ENCODE data around the gene CCSER1. TPM values are rescaled to one million over a fixed set of nuclear protein-coding genes. Genes with fewer than 3 reads are reported as not detected.
"Not testable (repeated sequence)": the region's sequence is repeated elsewhere in the genome, so short reads cannot be mapped to it uniquely, and the experiment has no call there.

The CCSER1 gene
- total RNA-seq, 2 experiments from 2014 or later, result not detected

GRCh38 chr4:91373546-91373945 lies 1246.4 kb downstream of the CCSER1 start:
- ATAC-seq, result no peak
- H3K36me3 Mint-ChIP-seq (ENCODE audit: low read depth), result no peaks in the 10 kb centered on the region
- ChIA-PET CTCF (no interaction called here), POLR2A (no interaction called here)
- no peaks in the 10 kb centered on the region for H3K4me1 Mint-ChIP-seq (ENCODE audit: low read depth)
- H3K9me3 Mint-ChIP-seq (ENCODE audit: insufficient read depth), result peaks cover 6% of the 10 kb centered on the region
- DNase-seq, result no peak
- H3K27me3 Mint-ChIP-seq (ENCODE audit: low read depth), result no peaks in the 10 kb centered on the region
- H3K27ac Mint-ChIP-seq, result no peak overlapping the region
- no peak overlapping the region for H3K4me3 Mint-ChIP-seq

GRCh38 chr4:91405431-91405830 lies 1278.2 kb downstream of the CCSER1 start:
- POLR2A ChIA-PET; CTCF ChIA-PET; H3K9me3 Mint-ChIP-seq (ENCODE audit: insufficient read depth); ATAC-seq; H3K36me3 Mint-ChIP-seq (ENCODE audit: low read depth); H3K4me3 Mint-ChIP-seq; H3K27ac Mint-ChIP-seq; H3K27me3 Mint-ChIP-seq (ENCODE audit: low read depth); H3K4me1 Mint-ChIP-seq (ENCODE audit: low read depth); DNase-seq: not testable (repeated sequence)

- H3K27ac Mint-ChIP-seq, result no peak overlapping the region
- H3K4me3 Mint-ChIP-seq, result no peak overlapping the region
- no peak for DNase-seq
- no peaks in the 10 kb centered on the region for H3K27me3 Mint-ChIP-seq (ENCODE audit: low read depth)
- H3K4me1 Mint-ChIP-seq (ENCODE audit: low read depth), result no peaks in the 10 kb centered on the region
- no peak for ATAC-seq
- no peaks in the 10 kb centered on the region for H3K36me3 Mint-ChIP-seq (ENCODE audit: low read depth)
- ChIA-PET POLR2A (no interaction called here), CTCF (no interaction called here)
- peaks cover 16% of the 10 kb centered on the region for H3K9me3 Mint-ChIP-seq (ENCODE audit: insufficient read depth)
Measured at GRCh38 chr4:91422011-91422410, 1294.8 kb downstream of the CCSER1 start.

GRCh38 chr4:91426725-91427124 lies 1299.5 kb downstream of the CCSER1 start:
- DNase-seq, result no peak
- POLR2A ChIA-PET, result no interaction called here
- no peaks in the 10 kb centered on the region for H3K36me3 Mint-ChIP-seq (ENCODE audit: low read depth)
- H3K27ac Mint-ChIP-seq, result no peak overlapping the region
- H3K4me1 Mint-ChIP-seq (ENCODE audit: low read depth), result no peaks in the 10 kb centered on the region
- peaks cover 4% of the 10 kb centered on the region for H3K9me3 Mint-ChIP-seq (ENCODE audit: insufficient read depth)
- H3K4me3 Mint-ChIP-seq, result no peak overlapping the region
- no peak for ATAC-seq
- no peaks in the 10 kb centered on the region for H3K27me3 Mint-ChIP-seq (ENCODE audit: low read depth)
- CTCF ChIA-PET, result no interaction called here

- Mint-ChIP-seq H3K4me1 (ENCODE audit: low read depth) (no peaks in the 10 kb centered on the region), H3K36me3 (ENCODE audit: low read depth) (no peaks in the 10 kb centered on the region), H3K9me3 (ENCODE audit: insufficient read depth) (peaks cover 4% of the 10 kb centered on the region), H3K27ac (no peak overlapping the region), H3K27me3 (ENCODE audit: low read depth) (no peaks in the 10 kb centered on the region), H3K4me3 (no peak overlapping the region)
- ChIA-PET POLR2A (no interaction called here), CTCF (no interaction called here)
- ATAC-seq (no peak), DNase-seq (no peak)
Measured at GRCh38 chr4:91427171-91427570, 1300.0 kb downstream of the CCSER1 start.

- ChIA-PET CTCF (no interaction called here), POLR2A (no interaction called here)
- H3K36me3 Mint-ChIP-seq (ENCODE audit: low read depth), result no peaks in the 10 kb centered on the region
Measured at GRCh38 chr4:91434631-91435030, 1307.4 kb downstream of the CCSER1 start.

GRCh38 chr4:91436556-91436955 lies 1309.4 kb downstream of the CCSER1 start:
- Mint-ChIP-seq H3K27ac (no peak overlapping the region), H3K4me1 (ENCODE audit: low read depth) (no peaks in the 10 kb centered on the region), H3K36me3 (ENCODE audit: low read depth) (no peaks in the 10 kb centered on the region), H3K9me3 (ENCODE audit: insufficient read depth) (peaks cover 20% of the 10 kb centered on the region), H3K27me3 (ENCODE audit: low read depth) (no peaks in the 10 kb centered on the region), H3K4me3 (no peak overlapping the region)
- ChIA-PET CTCF (no interaction called here), POLR2A (no interaction called here)
- ATAC-seq (no peak), DNase-seq (no peak)

More at GRCh38 chr4:91434631-91435030, 1307.4 kb downstream of the CCSER1 start:
- ATAC-seq (no peak), DNase-seq (no peak)
- H3K4me3 Mint-ChIP-seq, result no peak overlapping the region
- no peak overlapping the region for H3K27ac Mint-ChIP-seq
- no peaks in the 10 kb centered on the region for H3K4me1 Mint-ChIP-seq (ENCODE audit: low read depth)
- H3K27me3 Mint-ChIP-seq (ENCODE audit: low read depth), result no peaks in the 10 kb centered on the region
- peaks cover 15% of the 10 kb centered on the region for H3K9me3 Mint-ChIP-seq (ENCODE audit: insufficient read depth)

- no peak for DNase-seq
- ATAC-seq, result no peak
- ChIA-PET CTCF (no interaction called here), POLR2A (no interaction called here)
- Mint-ChIP-seq H3K4me3 (no peak overlapping the region), H3K9me3 (ENCODE audit: insufficient read depth) (peaks cover 9% of the 10 kb centered on the region), H3K36me3 (ENCODE audit: low read depth) (no peaks in the 10 kb centered on the region), H3K4me1 (ENCODE audit: low read depth) (no peaks in the 10 kb centered on the region), H3K27ac (no peak overlapping the region), H3K27me3 (ENCODE audit: low read depth) (no peaks in the 10 kb centered on the region)
Measured at GRCh38 chr4:91447168-91447567, 1320.0 kb downstream of the CCSER1 start.

GRCh38 chr4:91448668-91449330 lies 1321.6 kb downstream of the CCSER1 start:
- POLR2A ChIA-PET, result no interaction called here
- Mint-ChIP-seq H3K4me3 (no peak overlapping the region), H3K27me3 (ENCODE audit: low read depth) (no peaks in the 10 kb centered on the region), H3K36me3 (ENCODE audit: low read depth) (no peaks in the 10 kb centered on the region), H3K9me3 (ENCODE audit: insufficient read depth) (peaks cover 8% of the 10 kb centered on the region), H3K4me1 (ENCODE audit: low read depth) (no peaks in the 10 kb centered on the region), H3K27ac (no peak overlapping the region)
- DNase-seq (no peak), ATAC-seq (no peak)
- CTCF ChIA-PET, result no interaction called here

- ChIA-PET CTCF (no interaction called here), POLR2A (no interaction called here)
- no peak for DNase-seq
- Mint-ChIP-seq H3K4me1 (ENCODE audit: low read depth) (no peaks in the 10 kb centered on the region), H3K9me3 (ENCODE audit: insufficient read depth) (peaks cover 7% of the 10 kb centered on the region), H3K4me3 (no peak overlapping the region), H3K36me3 (ENCODE audit: low read depth) (no peaks in the 10 kb centered on the region), H3K27ac (no peak overlapping the region), H3K27me3 (ENCODE audit: low read depth) (no peaks in the 10 kb centered on the region)
- ATAC-seq, result no peak
Measured at GRCh38 chr4:91454111-91454510, 1326.9 kb downstream of the CCSER1 start.

- peaks cover 21% of the 10 kb centered on the region for H3K9me3 Mint-ChIP-seq (ENCODE audit: insufficient read depth)
- H3K27ac Mint-ChIP-seq; H3K4me3 Mint-ChIP-seq; H3K4me1 Mint-ChIP-seq (ENCODE audit: low read depth); ATAC-seq; H3K36me3 Mint-ChIP-seq (ENCODE audit: low read depth); H3K27me3 Mint-ChIP-seq (ENCODE audit: low read depth); CTCF ChIA-PET; DNase-seq; POLR2A ChIA-PET: not testable (repeated sequence)
Measured at GRCh38 chr4:91462566-91462965, 1335.4 kb downstream of the CCSER1 start.

GRCh38 chr4:91470671-91471070 lies 1343.5 kb downstream of the CCSER1 start:
- ChIA-PET CTCF (no interaction called here), POLR2A (no interaction called here)
- DNase-seq (no peak), ATAC-seq (no peak)
- Mint-ChIP-seq H3K36me3 (ENCODE audit: low read depth) (no peaks in the 10 kb centered on the region), H3K4me1 (ENCODE audit: low read depth) (no peaks in the 10 kb centered on the region), H3K4me3 (no peak overlapping the region), H3K9me3 (ENCODE audit: insufficient read depth) (peaks cover 4% of the 10 kb centered on the region), H3K27ac (no peak overlapping the region), H3K27me3 (ENCODE audit: low read depth) (no peaks in the 10 kb centered on the region)

- ATAC-seq, result no peak
- Mint-ChIP-seq H3K9me3 (ENCODE audit: insufficient read depth) (peaks cover 5% of the 10 kb centered on the region), H3K27ac (no peak overlapping the region), H3K27me3 (ENCODE audit: low read depth) (no peaks in the 10 kb centered on the region), H3K4me3 (no peak overlapping the region), H3K4me1 (ENCODE audit: low read depth) (no peaks in the 10 kb centered on the region), H3K36me3 (ENCODE audit: low read depth) (no peaks in the 10 kb centered on the region)
- POLR2A ChIA-PET, result no interaction called here
- no peak for DNase-seq
- CTCF ChIA-PET, result no interaction called here
Measured at GRCh38 chr4:91471280-91471679, 1344.1 kb downstream of the CCSER1 start.

Data from activated CD8-positive, alpha-beta T cell treated with anti-CD3 and anti-CD28 coated beads, Interleukin-2, amount 10 ng/mL, durations not matched to agents 7 days and 5 days (primary cell).